K562 (cell line): Measurements from ENCODE around the gene C18orf32. TPM values are rescaled to one million over a fixed set of nuclear protein-coding genes. Genes with fewer than 3 reads are reported as not detected.

Experiments
- ATF1 ChIP-seq, 2 experiments: fragments of 450-650 bp in 1 of 2; IDR thresholded peaks; 2 replicates each; pipeline ENCODE4 v1.6.1; 2016; ENCODE audit warnings: missing compliant biosample characterization in 1 of 2, missing genetic modification characterization in 1 of 2
- BRF1 ChIP-seq: IDR thresholded peaks from 3 replicates; pipeline ENCODE4 v1.6.1; 2011; ENCODE audit warnings: borderline replicate concordance, mild to moderate bottlenecking; ENCODE audit not compliant: insufficient read length; ENCODE audit errors: extremely low read depth
- ESRRB ChIP-seq: fragments of 250-450 bp; sonication (Bioruptor Pico); IDR thresholded peaks from 2 replicates; pipeline ENCODE4 v1.5.0; 2020; ENCODE audit warnings: mild to moderate bottlenecking, moderate library complexity, borderline replicate concordance
- FIP1L1 ChIP-seq: fragments of 200-400 bp; formaldehyde crosslinking; IDR thresholded peaks from 2 replicates; pipeline ENCODE4 v1.6.1; 2018; ENCODE audit warnings: mild to moderate bottlenecking, low read depth, low read length; ENCODE audit not compliant: poor library complexity, severe bottlenecking
- HNRNPUL1 ChIP-seq: fragments of 200-400 bp; formaldehyde crosslinking; IDR thresholded peaks from 2 replicates; pipeline ENCODE4 v1.6.1; 2017; ENCODE audit warnings: low read length
- JUNB ChIP-seq: fragments of 450-650 bp; formaldehyde crosslinking; conservative IDR thresholded peaks from 2 replicates; pipeline ENCODE4 v1.4.0; 2020; ENCODE audit warnings: mild to moderate bottlenecking
- KAT2B ChIP-seq: IDR thresholded peaks from one replicate; pipeline ENCODE4 v1.6.1; 2012; ENCODE audit warnings: low read depth, mild to moderate bottlenecking, control low read depth, inconsistent platforms, low read length, moderate library complexity
- MAFG ChIP-seq: fragments of 450-650 bp; conservative IDR thresholded peaks from 2 replicates; pipeline ENCODE4 v1.6.1; 2016; ENCODE audit warnings: missing genetic modification characterization, missing compliant biosample characterization
- NEUROD1 ChIP-seq: fragments of 150-350 bp; IDR thresholded peaks from 2 replicates; pipeline ENCODE4 v1.6.1; 2014; ENCODE audit warnings: borderline replicate concordance, low read length, low read depth; ENCODE audit not compliant: partially characterized antibody
- NR3C1 ChIP-seq: sonication (generic); formaldehyde crosslinking; IDR thresholded peaks from 2 replicates; pipeline ENCODE4 v1.8.1; 2022; ENCODE audit warnings: missing genetic modification reagents
- RBBP5 ChIP-seq: fragments of 200-600 bp; sonication (generic); IDR thresholded peaks from 2 replicates; pipeline ENCODE4 v1.6.1; 2012; ENCODE audit warnings: borderline replicate concordance, mild to moderate bottlenecking, low read length, control low read depth, inconsistent platforms; ENCODE audit not compliant: insufficient read depth, poor library complexity, severe bottlenecking
- RBFOX2 ChIP-seq: fragments of 200-400 bp; formaldehyde crosslinking; IDR thresholded peaks from 2 replicates; pipeline ENCODE4 v1.6.1; 2017; ENCODE audit warnings: low read depth, mild to moderate bottlenecking, low read length, moderate library complexity
- TAF9B ChIP-seq: fragments of 450-650 bp; IDR thresholded peaks from 2 replicates; pipeline ENCODE4 v1.6.1; 2018; ENCODE audit warnings: mild to moderate bottlenecking; ENCODE audit not compliant: partially characterized antibody
- TBP ChIP-seq: optimal IDR thresholded peaks from 2 replicates; pipeline ENCODE3; 2011; ENCODE audit warnings: low read depth, low read length, improper control_type of control experiment
- XRCC4 ChIP-seq: IDR thresholded peaks from one replicate; pipeline ENCODE4 v1.6.1; 2011; ENCODE audit not compliant: insufficient read depth, insufficient read length; ENCODE audit errors: extremely low read depth
- ZFP1 ChIP-seq: fragments of 450-650 bp; formaldehyde crosslinking; IDR thresholded peaks from 2 replicates; pipeline ENCODE4 v1.4.0; 2020; ENCODE audit warnings: mild to moderate bottlenecking, mixed read lengths
- ZNF561 ChIP-seq: fragments of 450-650 bp; formaldehyde crosslinking; conservative IDR thresholded peaks from 2 replicates; pipeline ENCODE4 v1.4.0; 2020; ENCODE audit warnings: mild to moderate bottlenecking, moderate library complexity
- polyA plus RNA-seq, 8 experiments: library from polyadenylated mRNA; depleted of rRNA in 4 of 8; stranded (reverse) in 5 of 8; unstranded in 3 of 8; fragments of >200 nt; fragmentation: Nextera tagmentation in 2 of 8; fragmentation: Illumina TruSeq in 1 of 8; extraction: Ambion mirVana in 2 of 8; extraction: Trizol in 1 of 8; gene quantifications; 2 replicates each; pipeline versions ENCODE4 v1.2.1 to v1.2.3, GENCODE V29; 2011 to 2014; ENCODE audit warnings: inconsistent platforms in 1 of 8, missing spikeins in 1 of 8
- total RNA-seq, 7 experiments: library from RNA; depleted of rRNA in 6 of 7; stranded (reverse); fragments of >200 nt in 6 of 7; fragmentation: Illumina TruSeq in 2 of 7; extraction: Trizol in 2 of 7; gene quantifications; 2 replicates each; pipeline versions ENCODE4 v1.2.1 to v1.2.3, GENCODE V29; 2011 to 2021; ENCODE audit warnings: low replicate concordance in 1 of 7
- TF ChIP-seq, protein P1 (sequence below): sonication (generic); formaldehyde crosslinking; IDR thresholded peaks from 2 replicates; pipeline ENCODE4 v1.8.1; 2023; ENCODE audit warnings: mild to moderate bottlenecking, missing genetic modification reagents
- TF ChIP-seq, protein P2 (sequence below): fragments of 250-450 bp; sonication (Bioruptor Pico); IDR thresholded peaks from 2 replicates; pipeline ENCODE4 v1.5.0; 2020; ENCODE audit warnings: mild to moderate bottlenecking, borderline replicate concordance
- TF ChIP-seq, protein P3 (sequence below): sonication (generic); formaldehyde crosslinking; IDR thresholded peaks from 2 replicates; pipeline ENCODE4 v1.8.1; 2023; ENCODE audit warnings: mild to moderate bottlenecking, missing genetic modification reagents, moderate library complexity
- TF ChIP-seq, protein P4 (sequence below), 2 experiments: fragments of 450-650 bp; conservative IDR thresholded peaks; 2 replicates each; pipeline ENCODE4 v1.6.1; 2017; ENCODE audit warnings: mild to moderate bottlenecking in 2 of 2, moderate library complexity in 2 of 2

C18orf32 gene
- total and polyA plus RNA-seq, 9 of the 15 experiments (the other 6 are each of a cell fraction or from before 2014, with no cell fraction given) = 8.5 to 35.0 (median 20.4) TPM

DNA sequence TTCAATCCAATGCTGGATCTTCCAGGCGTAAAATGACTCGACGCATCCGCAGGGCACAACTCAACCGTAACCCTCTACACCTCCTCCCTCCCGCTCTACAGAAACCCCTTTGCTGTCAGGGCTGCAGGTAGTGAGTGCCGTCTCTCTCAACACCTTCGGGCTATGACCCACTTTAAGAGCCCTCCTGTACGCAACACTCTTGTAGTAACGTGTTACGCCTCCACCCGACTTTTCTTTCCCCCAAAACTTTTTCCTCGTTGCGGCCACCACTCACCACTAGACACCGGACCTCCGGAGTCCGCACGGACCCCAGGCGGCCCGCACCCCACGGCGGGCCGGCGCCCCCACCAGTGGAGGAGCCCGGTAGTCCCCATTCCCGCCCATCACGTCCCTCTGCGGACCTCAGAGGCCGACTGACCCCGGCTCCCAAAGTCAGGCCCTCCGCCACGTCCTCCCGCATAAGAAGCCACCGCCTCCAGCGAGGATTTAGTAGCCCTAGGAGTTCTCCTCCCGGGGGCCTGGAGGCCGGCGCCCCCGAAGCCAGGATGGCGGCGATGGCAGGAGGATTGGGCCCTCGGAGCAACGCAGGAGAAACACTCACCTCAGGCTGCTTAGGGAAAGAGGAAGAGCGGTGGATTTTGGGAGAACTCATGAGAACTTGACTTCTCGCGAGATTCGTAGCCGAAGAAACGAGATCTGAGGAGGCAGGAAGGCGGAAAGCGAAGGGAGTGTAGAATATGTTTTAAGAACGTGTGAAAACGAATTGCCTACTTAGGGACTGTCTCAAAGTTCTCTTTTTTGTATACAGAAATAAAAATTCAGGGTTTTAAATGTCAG lies 5.0 kb upstream of the C18orf32 start, which contains the start of gene RPL17 (continued):
- TF ChIP-seq TAF9B = peak; percentile 98
- no peak for TF ChIP-seq ZNF561 (CRISPR knock-in tag)
- TF ChIP-seq KAT2B = no peak
- no peak for TF ChIP-seq ZFP1 (CRISPR knock-in tag)
- peak; percentile 99 for TF ChIP-seq RBFOX2
- no peak for TF ChIP-seq ATF1 (CRISPR knock-in tag; IDR thresholded peaks at IDR 0.05)
- 0 out of 2 replicates have a peak, but pooled peaks have one; percentile 13 for TF ChIP-seq ATF1 (tag; IDR thresholded peaks at IDR 0.05)
- no peak for TF ChIP-seq XRCC4
- no peak for TF ChIP-seq ESRRB (CRISPR knock-in tag)
- no peak for TF ChIP-seq NR3C1 (CRISPR knock-in tag)
- TF ChIP-seq TBP = peak; percentile 97
- TF ChIP-seq NEUROD1 = peak; percentile 52
- TF ChIP-seq HNRNPUL1 = no peak
- TF ChIP-seq, protein P1, sequence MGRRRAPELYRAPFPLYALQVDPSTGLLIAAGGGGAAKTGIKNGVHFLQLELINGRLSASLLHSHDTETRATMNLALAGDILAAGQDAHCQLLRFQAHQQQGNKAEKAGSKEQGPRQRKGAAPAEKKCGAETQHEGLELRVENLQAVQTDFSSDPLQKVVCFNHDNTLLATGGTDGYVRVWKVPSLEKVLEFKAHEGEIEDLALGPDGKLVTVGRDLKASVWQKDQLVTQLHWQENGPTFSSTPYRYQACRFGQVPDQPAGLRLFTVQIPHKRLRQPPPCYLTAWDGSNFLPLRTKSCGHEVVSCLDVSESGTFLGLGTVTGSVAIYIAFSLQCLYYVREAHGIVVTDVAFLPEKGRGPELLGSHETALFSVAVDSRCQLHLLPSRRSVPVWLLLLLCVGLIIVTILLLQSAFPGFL (CRISPR knock-in tag) = no peak
- TF ChIP-seq, protein P2, sequence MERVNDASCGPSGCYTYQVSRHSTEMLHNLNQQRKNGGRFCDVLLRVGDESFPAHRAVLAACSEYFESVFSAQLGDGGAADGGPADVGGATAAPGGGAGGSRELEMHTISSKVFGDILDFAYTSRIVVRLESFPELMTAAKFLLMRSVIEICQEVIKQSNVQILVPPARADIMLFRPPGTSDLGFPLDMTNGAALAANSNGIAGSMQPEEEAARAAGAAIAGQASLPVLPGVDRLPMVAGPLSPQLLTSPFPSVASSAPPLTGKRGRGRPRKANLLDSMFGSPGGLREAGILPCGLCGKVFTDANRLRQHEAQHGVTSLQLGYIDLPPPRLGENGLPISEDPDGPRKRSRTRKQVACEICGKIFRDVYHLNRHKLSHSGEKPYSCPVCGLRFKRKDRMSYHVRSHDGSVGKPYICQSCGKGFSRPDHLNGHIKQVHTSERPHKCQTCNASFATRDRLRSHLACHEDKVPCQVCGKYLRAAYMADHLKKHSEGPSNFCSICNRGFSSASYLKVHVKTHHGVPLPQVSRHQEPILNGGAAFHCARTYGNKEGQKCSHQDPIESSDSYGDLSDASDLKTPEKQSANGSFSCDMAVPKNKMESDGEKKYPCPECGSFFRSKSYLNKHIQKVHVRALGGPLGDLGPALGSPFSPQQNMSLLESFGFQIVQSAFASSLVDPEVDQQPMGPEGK (CRISPR knock-in tag) = no peak
- no peak for TF ChIP-seq BRF1
- no peak for TF ChIP-seq JUNB (CRISPR knock-in tag)
- TF ChIP-seq, protein P3, sequence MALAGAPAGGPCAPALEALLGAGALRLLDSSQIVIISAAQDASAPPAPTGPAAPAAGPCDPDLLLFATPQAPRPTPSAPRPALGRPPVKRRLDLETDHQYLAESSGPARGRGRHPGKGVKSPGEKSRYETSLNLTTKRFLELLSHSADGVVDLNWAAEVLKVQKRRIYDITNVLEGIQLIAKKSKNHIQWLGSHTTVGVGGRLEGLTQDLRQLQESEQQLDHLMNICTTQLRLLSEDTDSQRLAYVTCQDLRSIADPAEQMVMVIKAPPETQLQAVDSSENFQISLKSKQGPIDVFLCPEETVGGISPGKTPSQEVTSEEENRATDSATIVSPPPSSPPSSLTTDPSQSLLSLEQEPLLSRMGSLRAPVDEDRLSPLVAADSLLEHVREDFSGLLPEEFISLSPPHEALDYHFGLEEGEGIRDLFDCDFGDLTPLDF (CRISPR knock-in tag) = no peak
- no peak for TF ChIP-seq MAFG
- TF ChIP-seq FIP1L1 = peak; percentile 24
- TF ChIP-seq, protein P4, sequence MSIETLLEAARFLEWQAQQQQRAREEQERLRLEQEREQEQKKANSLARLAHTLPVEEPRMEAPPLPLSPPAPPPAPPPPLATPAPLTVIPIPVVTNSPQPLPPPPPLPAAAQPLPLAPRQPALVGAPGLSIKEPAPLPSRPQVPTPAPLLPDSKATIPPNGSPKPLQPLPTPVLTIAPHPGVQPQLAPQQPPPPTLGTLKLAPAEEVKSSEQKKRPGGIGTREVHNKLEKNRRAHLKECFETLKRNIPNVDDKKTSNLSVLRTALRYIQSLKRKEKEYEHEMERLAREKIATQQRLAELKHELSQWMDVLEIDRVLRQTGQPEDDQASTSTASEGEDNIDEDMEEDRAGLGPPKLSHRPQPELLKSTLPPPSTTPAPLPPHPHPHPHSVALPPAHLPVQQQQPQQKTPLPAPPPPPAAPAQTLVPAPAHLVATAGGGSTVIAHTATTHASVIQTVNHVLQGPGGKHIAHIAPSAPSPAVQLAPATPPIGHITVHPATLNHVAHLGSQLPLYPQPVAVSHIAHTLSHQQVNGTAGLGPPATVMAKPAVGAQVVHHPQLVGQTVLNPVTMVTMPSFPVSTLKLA (conservative IDR thresholded peaks at IDR 0.05) = peak; percentile 46 to 55; a peak in 2 of 4 replicates
- TF ChIP-seq RBBP5 = peak; percentile 95
